Naive thymus-derived CD8-positive, alpha-beta T cell (primary cell): Measurements from ENCODE around the gene TRIM66. TPM values are rescaled to one million over a fixed set of nuclear protein-coding genes. Genes with fewer than 3 reads are reported as not detected.

Experiments used
- polyA plus RNA-seq, 3 donors: library from polyadenylated mRNA; unstranded; fragments of 300-500 nt; fragmentation: Illumina TruSeq; gene quantifications; one replicate each; pipeline ENCODE4 v1.2.3, GENCODE V29; 2021
- total RNA-seq, 8 experiments: library from RNA in 2 of 8; stranded (reverse) in 2 of 8; gene quantifications; one replicate each; pipeline ENCODE4 v1.2.3 and lab custom pipeline; 2021 to 2026

TRIM66 gene
- total and polyA plus RNA-seq, 5 experiments from 2014 or later: 0.14 to 50.8 (median 0.53) TPM

Other genes starting within 250 kb of the TRIM66 start
- 1 to 10 TPM; 1.3 to 1.8 TPM for gene STK33, start 88.4 kb downstream of the TRIM66 start, total RNA-seq
- 1 to 10 TPM in 2 of 3 donors, under 1 TPM in 1; 0.74 to 2.3 (median 1.3) TPM for gene STK33, start 88.4 kb downstream of the TRIM66 start, polyA plus RNA-seq
- gene RPL27A, start 127 bp upstream of the TRIM66 start, total RNA-seq: 1,000 to 10,000 TPM; 1,430 to 1,467 TPM
- gene RPL27A, start 127 bp upstream of the TRIM66 start, polyA plus RNA-seq: 1,000 to 10,000 TPM; 4,481 to 4,848 (median 4,520) TPM
- 10 to 100 TPM; 17.1 to 17.6 TPM for gene AKIP1, start 228.5 kb upstream of the TRIM66 start, total RNA-seq
- 10 to 100 TPM; 14.9 to 18.0 (median 15.7) TPM for gene AKIP1, start 228.5 kb upstream of the TRIM66 start, polyA plus RNA-seq